Measurements from ENCODE around the gene MYCBP.
"Not testable (repeated sequence)": the region's sequence is repeated elsewhere in the genome, so short reads cannot be mapped to it uniquely, and the experiment has no call there.

MYCBP gene, protein sequence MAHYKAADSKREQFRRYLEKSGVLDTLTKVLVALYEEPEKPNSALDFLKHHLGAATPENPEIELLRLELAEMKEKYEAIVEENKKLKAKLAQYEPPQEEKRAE

DNA sequence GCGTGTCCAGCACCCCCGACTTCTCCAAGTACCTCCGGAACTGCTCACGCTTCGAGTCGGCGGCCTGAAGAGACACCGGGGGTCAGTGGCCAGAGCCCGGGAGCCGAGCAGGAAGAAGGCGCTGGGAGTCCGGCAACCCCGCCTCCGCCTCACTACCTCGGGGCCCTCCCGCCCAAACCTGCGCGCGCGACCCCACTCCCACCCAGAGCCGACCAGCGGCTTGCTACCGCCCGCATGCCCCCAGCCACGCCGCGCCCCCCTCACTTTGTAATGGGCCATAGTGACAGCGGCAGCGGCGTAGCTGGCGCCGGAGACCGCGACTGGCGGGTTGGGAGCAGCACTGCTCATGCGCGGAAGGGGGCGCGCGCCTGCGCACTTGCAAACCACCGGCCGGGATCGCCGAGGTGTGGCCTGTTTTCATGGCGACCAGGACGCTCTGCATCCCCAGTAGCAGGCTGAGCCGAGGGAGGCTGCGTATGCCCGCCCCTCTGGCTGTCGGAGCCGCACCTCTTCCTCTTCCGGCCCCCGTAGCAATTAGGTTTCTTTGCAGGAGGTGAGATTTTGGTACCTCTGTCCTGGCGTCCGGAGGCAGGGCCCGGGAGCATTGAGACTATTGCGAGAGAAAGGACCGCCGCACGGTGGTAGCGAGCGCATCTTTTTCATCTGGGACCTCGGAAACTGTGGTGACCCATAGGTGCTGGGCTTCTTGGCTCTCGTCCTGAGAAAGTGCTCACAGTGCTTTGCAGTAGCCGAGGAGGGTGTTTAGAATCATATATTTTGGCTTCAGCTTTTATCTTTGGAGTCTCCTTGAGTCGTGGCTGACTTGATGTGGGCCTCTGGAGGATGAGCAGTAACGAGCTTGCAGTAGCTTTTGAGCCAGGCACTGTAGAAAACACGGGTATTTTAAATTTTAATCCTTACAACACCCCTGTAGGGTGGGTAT lies at the start of gene MYCBP:
TSS of gene MYCBP (minus strand) at position 322 of the 943 bp plus-strand sequence. CDS start at position 279, 43 bp downstream.
- peak; percentile 97 for DNase-seq

DNA sequence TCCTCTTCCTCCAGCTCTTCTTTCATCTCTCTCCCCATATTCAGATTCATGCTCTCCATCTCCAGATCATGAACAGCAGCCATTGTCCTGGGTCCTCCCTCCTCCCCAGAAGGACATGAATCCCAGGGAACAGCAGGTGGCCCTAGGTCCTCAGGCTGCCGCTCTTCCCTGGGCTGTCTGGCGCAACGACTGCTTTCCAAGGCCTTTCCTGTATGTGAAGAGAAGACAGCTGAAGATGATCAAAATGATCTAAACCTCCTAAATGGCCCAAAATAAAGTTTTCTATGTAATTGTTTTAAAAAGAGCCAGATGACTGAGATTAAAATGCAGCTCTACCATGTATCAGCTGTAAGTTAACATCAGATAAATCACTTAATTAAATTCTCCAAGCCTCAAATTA lies 46.0 kb upstream of the MYCBP start:
- DNase-seq, result no peak

GRCh38 chr1:38918568-38918967 lies 45.4 kb upstream of the MYCBP start:
- no peak for DNase-seq

GRCh38 chr1:38917772-38918171 lies 44.6 kb upstream of the MYCBP start:
- DNase-seq, result no peak

DNA sequence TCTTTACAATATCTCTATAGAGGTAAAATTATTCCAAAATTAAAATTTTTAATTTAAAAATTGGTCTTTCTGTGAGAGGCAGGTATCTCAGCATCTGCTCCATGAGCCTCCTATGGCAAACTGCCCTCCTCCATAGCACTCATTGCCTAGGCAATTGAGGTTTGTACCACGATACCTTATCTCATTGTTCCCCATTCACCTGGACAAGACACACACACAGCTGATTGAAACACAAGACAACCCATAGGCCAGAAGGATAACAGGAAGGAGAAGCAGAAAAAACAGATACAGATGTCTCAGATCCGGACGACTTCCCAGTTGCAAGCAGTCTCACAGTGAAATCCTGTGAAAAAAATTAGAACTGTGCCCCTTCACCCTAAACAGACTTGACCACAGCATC lies 44.2 kb upstream of the MYCBP start:
- no peak for DNase-seq

DNA sequence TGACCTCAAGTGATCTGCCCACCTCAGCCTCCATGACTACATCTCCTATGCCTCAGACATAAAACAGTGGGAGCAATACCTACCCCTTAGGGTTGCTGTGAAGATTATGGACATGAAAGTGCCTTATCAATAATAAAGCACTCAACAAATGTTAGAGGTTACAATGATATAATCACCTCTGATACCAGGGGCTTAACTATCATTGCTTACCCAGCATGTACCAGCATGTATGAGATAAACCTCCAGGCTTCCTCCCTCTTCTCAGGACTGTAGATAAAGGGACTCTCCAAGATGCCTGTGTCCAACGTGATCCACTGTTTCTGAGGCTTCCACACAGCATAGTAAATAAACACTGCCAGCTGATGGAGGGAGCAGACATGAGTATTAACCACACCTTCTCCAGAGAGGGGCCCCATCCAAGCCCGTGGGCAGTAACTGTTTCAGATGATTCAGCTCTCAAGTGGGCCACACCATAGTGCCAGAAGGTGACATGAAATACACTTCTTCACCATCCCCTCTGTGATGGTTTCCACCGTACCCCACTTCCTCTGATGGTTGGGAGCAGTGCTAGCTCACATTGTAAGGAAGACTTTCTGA lies 42.3 kb upstream of the MYCBP start:
- DNase-seq, result no peak

DNA sequence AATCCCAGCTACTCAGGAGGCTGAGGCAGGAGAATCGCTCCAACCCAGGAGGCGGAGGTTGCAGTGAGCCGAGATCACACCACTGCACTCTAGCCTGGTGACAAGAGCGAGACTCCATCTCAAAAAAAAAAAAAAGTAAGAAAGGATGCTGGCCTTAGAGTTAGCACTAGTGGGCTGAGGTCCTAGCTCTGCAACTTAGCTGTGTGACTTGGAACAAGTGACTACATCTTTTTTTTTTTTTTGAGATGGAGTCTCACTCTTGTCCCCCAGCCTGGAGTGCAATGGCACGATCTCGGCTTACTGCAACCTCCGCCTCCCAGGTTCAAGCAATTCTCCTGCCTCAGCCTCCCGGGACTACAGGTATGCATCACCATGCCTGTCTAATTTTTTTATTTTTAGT lies 41.8 kb upstream of the MYCBP start:
- DNase-seq, result not testable (repeated sequence)

DNA sequence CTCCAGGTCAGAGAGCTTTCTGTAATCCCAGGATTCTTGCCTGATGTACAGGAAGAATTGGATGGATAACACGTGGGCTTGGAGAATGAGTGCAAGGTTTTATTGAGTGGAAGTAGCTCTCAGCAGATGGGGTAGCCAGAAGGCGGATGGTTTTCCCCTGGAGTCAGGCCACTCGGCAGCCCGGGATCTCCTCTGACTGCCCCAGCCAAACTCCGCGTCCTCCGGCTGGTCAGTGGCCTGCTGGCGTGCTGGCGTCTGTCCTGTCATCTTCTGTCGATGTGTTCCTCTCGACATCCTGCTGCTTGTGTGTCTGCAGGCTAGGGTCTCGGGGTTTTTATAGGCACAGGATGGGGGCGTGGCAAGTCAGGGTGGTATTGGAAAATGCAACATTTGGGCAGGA lies 35.7 kb upstream of the MYCBP start:
- no peak for DNase-seq

DNA sequence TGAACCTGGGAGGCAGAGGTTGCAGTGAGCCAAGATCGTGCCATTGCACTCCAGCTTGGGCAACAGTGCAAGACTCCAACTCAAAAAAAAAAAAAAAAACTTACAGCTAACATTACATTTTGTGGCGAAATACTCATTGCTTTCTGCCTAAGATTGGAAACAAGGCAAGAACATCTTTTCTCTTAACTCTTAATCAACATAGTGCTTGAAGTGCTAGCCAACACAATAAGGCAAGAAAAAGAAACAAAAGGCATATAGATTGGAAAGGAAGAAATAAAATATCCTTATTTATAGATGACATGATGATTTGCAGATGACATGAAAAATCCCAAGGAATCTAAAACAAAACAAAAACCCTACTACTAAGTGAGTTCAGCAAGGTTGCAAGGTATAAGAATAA lies 32.8 kb upstream of the MYCBP start:
- no peak for DNase-seq

- DNase-seq, result no peak
Measured at GRCh38 chr1:38899560-38899959, 26.4 kb upstream of the MYCBP start.

GRCh38 chr1:38898653-38899230 lies 25.6 kb upstream of the MYCBP start:
- DNase-seq, result no peak

DNA sequence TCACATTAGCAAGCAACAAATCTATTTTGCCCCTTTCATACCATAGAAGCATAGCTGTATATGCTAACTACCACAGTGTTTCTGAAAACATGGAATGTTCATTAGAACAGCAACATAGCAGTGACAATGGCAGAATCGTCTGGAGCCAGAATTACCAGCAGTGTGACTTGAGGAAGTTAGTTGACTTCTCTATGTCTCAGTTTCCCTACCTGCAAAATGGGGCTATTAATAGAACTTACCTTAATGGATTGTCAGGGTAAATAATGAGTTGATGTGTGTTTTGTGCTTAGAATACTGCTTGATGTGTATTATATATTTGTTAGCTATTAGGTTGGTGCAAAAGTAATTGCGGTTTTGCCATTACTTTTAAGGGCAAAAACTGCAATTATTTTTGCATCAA lies 23.0 kb upstream of the MYCBP start:
- DNase-seq, result no peak

DNA sequence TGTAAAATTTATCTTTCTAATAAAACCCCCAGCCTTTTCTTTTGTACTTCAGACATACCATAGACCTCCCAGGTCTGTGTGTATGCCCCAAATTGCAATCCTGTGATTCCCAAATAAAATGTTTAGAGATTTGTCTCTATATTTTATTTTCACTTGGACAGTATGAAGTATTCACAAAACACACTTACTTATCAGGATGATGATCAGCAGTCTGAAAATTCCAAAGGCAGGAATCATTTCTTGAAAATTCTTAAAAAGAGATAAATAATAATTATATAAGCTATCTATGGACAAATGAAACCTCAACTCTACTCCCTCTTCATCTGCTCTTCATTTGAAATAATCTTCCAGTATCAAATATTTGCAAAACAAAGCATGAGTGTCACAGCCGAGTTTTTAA lies 19.8 kb upstream of the MYCBP start:
- no peak for DNase-seq

DNA sequence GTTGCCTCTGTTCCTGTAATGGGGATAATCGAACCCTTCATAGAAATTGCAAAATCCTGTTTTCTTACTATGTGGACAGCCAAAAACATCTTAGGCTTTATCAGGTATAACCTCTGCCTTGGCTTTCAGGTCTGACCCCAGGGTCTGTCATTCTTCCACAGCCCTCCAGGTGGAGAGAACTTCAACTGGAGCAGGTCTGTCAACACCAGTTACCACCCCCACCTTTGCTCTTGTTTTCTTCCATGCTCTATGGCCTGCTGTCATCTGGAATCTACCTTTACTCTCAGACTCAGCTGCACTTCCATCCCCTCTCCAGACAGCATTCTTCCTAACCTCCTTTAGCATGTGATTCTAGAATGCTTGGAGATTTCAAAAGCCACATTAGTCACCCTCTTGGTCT lies 18.6 kb upstream of the MYCBP start:
- DNase-seq, result no peak

DNA sequence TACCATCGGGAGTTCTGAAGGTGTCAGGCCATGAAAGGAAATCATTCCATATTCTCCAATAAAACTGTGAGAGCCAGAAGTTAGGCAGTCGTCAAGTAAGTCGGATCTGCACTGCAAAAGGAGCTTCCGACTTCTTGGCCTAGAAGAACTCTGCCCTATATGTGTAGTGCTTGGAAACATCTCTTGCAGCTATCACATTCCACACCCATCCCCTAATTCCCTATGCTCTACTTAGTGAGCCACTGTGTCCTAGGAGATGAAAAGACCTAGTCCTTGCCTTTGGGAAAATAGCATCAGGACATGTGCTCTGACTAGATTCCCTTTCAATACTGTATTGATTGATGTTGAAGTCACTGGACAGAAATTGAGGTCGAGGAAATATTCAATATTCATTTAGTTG lies 16.4 kb upstream of the MYCBP start:
- DNase-seq, result no peak

DNA sequence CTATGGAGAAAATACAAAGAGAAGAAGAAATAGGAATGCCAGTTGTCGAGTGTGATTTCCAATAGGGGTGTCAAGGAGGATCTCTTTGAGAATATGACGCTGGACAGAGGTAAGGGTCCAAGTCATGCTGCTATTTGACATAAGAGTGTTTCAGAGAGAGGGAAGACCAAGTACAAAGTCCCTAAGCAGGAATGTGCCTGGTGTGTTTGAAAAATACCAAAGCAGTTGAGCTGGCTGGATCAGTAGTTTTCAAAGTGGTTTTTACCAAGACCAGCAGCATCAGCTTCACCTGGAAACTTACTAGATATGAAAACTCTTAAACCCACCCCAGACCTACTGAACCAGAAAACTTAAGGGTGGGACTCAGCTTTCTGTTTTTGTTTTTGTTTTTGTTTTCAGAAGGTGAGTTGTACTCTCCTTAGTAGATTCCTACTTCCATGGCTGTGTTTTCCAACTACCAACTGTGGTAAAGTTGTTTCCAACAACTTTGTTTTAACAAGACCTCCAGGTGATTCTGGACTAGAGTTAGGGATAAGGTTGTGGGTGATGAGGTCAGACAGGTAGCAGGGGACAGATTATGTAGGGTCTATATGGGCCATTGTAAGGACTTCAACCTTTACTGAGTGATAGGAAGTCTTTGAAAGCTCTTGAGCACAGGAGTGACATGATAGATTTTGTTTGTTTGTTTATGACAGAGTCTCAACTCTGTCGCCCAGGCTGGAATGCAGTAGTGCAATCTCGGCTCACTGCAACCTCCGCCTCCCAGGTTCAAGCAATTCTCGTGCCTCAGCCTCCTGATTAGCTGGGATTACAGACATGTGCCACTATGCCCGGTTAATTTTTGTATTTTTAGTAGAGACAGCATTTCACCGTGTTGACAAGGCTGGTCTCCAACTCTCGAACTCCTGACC lies 15.5 kb upstream of the MYCBP start:
- no peak for DNase-seq

- DNase-seq, result no peak
Measured at GRCh38 chr1:38885092-38885491, 11.9 kb upstream of the MYCBP start.

- DNase-seq, result no peak
Measured at GRCh38 chr1:38881487-38881886, 8.3 kb upstream of the MYCBP start, which contains the start of gene GJA9. Gene GJA9, minus strand, starts transcription at chr1:38881587. Its CDS starts 5,489 bp downstream, at chr1:38876098.

- no peak for DNase-seq
Measured at GRCh38 chr1:38875811-38876210, 2.7 kb upstream of the MYCBP start.

GRCh38 chr1:38872401-38873026 lies 634 bp downstream of the MYCBP start:
- peak; percentile 55 for DNase-seq

DNA sequence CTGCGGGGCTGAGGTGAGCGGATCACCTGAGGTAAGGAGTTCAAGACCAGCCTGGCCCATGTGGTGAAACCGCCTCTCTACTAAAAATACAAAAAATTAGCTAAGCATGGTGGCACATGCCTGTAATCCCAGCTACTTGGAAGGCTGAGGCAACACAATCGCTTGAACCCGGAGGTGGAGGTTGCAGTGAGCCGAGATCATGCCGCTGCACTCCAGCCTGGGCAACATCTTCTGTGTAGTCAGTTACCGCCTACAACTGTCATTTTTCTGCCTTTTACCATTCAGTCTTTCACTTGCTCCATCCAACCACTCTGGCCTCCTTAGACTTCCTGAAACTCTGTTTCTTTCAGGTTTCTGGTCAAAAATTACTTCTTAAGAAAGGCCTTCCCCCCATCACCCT lies 2.2 kb downstream of the MYCBP start:
- DNase-seq, result no peak

DNA sequence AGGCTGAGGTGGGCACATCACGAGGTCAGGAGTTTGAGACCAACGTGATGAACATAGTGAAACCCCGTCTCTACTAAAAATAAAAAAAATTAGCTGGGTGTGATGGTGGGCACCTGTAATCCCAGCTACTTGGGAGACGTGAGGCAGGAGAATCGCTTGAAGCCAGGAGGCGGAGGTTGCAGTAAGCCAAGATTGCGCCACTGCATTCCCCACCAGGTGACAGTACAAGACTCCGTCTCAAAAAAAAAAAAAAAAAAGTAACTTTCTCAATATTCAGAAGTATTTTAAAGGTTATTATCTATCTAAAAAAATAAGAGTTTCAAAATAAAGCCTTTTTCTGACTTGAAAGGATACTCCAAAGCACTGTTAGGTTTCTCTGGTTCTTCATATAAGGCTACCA lies 5.9 kb downstream of the MYCBP start:
- no peak for DNase-seq

Data from right forelimb (tissue), 1 donor.